ENCODE results near the gene STEAP2.

- TF ChIP-seq CTCF (IDR thresholded peaks at IDR 0.05; ENCODE audit: low read depth, low read length, poor library complexity, severe bottlenecking): no peak
- TF ChIP-seq EZH2phosphoT487 (IDR thresholded peaks at IDR 0.05; ENCODE audit: borderline replicate concordance, low read length): no peak
Measured at GRCh38 chr7:90244909-90245851, 33.6 kb downstream of the STEAP2 start, which contains the start of gene CFAP69.
